ENCODE measurements around the gene CKS1B.
"Not testable (repeated sequence)": the region's sequence is repeated elsewhere in the genome, so short reads cannot be mapped to it uniquely, and the experiment has no call there.

CKS1B gene

DNA sequence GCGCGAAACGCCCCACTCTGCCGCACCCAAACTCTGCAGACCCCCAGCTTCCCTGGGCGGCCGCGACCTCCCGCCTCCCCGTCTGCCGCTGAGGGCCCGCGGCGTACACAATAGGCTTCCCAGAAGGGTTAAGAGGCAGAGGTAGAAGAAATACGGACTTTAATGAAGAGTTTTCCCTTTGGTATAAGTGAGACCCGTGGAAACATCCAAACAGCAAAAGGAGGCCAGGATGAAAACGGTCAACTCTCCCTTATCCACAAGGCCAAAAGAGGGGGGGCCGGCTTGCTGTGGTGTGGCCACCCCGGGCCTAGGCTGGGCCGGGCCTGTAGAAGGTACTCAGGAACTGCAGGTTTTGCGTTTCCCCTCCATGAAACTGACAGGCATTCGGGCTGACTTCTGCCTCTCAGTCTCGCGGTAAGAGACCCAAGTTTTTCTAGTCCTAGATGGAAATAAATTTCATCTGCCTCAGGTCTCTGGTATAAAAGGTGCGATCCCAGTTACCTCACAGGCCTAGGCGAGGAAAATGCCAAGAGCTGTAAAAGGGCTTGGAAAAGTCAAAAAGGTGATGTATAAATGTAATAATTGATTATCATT, 12.2 kb upstream of the CKS1B start:
- DNase-seq: peak in 2 of 10 donors; percentile 75 to 86
- intact Hi-C loops (cut with DNase I): loop anchor here (5.0 kb wide), 3 partner anchors 35 to 120 kb away; no protein-coding TSS in a partner anchor

DNA sequence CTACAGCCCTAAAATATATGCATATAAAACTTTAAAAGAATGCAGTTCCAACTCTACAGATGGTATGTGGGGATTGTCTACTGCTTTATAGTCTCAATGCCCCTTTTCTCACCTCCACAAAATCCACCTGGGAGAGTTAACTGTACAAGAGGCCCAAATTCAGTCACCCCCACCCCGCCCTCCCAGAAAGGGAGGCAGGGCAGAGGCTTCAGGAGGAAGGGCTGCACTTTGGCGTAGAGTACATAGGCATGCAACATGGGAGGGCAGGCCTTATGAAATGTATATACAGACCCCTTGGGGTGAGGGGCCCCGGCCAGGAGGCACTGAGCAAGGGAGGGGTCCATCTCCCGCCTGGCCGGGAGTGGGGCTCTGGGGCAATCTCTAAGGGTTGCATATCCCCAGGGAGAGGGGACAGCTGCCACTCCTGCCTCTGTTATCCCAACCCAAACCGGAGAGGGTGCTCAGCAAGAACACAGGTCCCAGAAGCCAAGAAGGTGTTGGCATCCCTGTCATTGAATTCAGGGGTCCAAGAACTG, 11.6 kb upstream of the CKS1B start:
- peak in 2 of 10 donors; percentile 2 to 37 for DNase-seq
- intact Hi-C loops (cut with DNase I): loop anchor here (5.0 kb wide), 3 partner anchors 34 to 119 kb away; no protein-coding TSS in a partner anchor

DNA sequence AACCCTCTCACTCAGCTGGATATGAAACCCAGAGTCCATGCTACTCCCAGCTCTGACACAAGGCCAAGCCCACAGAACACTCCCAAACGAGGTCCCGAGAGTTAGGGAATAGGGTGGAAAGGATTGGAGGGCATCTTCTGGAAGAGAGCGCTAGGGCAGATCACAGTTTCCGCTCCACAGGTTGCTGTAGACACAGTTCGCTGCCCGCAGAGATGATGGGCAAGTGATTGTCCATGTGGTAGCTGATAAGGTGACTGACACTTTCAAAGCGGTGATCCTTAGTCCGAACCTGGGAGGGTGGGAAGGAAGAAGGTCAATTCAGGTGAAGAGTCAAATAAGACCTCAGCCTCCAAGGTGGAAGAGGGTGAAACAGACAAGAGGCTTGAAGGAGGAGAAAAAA, 10.8 kb upstream of the CKS1B start:
- DNase-seq: peak in 2 of 10 donors; percentile 9 to 20
- intact Hi-C loops (cut with DNase I): loop anchor here (5.0 kb wide), 3 partner anchors 34 to 119 kb away; no protein-coding TSS in a partner anchor

DNA sequence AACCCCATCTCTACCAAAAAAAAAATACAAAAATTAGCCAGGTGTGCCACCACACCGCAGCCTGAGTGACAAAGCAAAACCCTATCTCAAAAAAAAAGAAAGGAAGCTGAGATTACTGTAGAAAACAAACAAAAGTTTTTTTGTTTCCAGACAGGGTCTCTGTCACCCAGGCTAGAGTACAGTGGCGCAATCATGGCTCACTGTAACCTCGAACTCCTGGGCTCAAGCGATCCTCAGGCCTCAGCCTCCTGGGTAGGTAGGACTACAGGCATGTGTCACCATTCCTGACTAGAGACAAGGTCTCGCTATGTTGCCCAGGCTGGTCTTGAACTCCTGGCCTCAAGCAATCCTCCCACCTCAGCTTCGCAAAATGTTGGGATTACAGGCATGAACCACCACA, 10.1 kb upstream of the CKS1B start:
- DNase-seq: peak in 2 of 10 donors; percentile 13 to 35
- intact Hi-C loops (cut with DNase I): loop anchor here (5.0 kb wide), 3 partner anchors 33 to 118 kb away; no protein-coding TSS in a partner anchor

DNA sequence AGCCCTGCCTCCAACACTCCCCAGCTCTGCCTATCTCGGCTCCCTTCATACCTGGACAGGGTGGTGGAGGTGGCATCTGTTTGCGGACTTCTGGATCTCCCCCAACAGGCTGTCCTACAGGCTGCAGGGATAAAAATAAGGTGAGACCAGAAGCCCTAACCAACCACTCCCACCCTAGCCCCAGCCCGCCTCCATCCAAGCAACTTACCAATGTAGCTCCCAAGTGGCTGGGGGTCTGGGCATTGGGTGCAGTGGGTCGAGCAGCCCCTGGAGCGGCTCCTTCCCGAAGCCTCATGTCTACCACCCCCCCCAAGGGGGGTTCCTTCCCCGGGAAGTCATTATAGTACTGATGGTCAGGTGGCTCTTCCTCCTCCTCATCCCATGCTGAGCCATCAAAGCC, 8.4 kb upstream of the CKS1B start:
- intact Hi-C loops (cut with DNase I): no loop called here
- DNase-seq: peak in 2 of 10 donors; percentile 36 to 53

DNA sequence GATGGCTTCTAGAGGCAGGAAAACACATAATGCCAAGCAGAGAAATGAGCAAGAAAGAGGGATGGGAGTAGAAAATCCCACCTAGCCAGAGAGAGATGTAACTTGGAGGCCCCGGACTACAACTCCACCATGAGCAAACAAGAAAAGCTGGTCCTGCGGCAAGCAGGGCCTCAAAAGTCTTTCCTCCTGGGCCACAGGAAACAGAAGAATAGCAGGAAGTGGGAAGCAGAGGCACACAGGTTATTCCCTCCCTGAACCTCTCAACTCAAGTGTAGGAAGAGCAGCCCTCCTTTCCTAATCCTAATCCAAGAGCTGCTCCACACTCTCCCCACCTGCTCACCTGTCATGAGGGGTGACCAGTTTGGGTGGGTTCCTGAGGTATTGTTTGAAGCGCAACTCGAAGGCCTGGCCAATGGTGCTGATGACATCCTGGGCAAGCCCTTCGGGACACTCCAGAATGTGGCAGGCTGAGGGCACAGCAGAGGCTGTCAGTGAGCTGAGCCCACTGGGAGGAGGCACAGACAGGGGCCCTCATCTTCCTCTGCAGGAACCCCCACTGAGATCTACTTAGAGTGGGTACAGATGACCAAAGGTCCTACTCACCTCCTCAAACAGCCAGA, 7.0 kb upstream of the CKS1B start:
- intact Hi-C loops (cut with DNase I): no loop called here
- DNase-seq: peak in 2 of 10 donors; percentile 20 to 57

DNA sequence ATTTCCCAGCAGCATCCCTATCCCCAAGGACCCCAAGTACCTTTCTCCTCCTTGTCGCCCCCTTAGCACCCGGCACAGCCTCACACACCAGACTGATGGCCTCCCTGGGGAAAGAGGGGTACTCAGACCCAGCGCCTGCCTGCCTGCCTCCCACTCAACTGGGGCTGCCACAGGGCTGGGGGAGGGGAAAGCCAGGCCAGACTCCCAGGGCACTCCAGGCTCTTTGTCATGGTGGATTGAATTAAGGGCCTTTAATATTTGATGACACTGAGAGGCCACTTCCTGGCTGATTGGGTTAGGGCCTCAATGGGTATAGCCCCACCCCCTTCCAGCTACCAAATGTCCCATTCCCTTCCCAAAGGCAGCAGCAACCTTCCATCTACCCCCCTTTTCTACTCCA, 5.8 kb upstream of the CKS1B start:
- peak in 3 of 10 donors; percentile 41 to 72 (median 48) for DNase-seq
- intact Hi-C loops (cut with DNase I): no loop called here

DNA sequence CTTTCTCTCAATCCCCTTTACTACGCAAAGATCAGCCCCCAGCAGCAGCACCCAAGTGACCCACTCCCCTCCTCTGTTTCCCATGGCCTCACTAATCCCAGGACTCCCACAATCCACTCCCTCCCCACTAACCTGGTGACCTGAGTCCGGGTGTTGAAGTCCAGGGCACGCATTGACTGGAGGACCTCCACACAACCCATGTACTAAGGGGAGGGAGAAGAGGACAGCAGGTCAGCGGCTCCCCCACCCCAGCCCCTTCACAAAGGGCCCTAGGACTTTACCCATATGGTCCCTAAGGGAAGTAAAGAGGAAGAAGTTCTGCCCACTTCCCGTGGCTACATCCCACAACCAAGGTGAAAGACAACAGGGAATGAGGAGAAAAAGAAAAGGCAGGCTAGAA, 5.2 kb upstream of the CKS1B start:
- intact Hi-C loops (cut with DNase I): no loop called here

DNA sequence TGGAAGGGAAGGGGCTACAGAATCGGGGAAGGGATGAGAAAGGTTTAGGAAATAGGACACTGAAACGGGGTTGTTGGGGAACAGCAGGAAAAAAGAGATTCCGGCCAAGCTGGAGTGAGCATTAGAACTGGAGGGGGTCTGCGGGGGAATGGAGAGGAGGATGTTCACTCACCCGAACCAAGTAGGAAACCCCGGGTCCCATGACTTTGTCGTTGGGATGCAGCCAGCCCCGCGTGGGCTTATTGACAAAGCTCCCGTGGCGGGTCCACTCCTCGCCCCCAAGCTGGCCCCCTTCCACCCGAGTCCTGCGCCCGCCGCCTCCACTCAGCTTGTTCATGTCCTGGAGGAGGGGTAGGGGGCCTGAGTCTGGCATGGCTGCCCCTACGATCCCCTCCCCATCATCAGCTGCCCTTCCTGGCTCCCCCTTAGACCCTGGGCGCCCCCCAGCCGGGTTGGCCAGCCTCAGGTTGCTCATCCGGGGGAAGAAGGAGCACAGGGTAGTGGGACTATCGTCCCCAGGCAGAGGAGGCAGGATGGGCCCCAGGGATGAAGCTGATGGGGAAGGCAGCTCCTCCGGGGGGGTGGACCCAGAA, 4.5 kb upstream of the CKS1B start:
- peak in 3 of 10 donors; percentile 77 to 84 (median 78) for DNase-seq
- intact Hi-C loops (cut with DNase I): loop anchor here (10.0 kb wide), 1 partner anchor 415 kb away; the partner anchor contains the start of gene UBE2Q1

More for the DNA sequence above, 5.2 kb upstream of the CKS1B start:
- DNase-seq: peak in 3 of 10 donors; percentile 17 to 28 (median 23)

DNA sequence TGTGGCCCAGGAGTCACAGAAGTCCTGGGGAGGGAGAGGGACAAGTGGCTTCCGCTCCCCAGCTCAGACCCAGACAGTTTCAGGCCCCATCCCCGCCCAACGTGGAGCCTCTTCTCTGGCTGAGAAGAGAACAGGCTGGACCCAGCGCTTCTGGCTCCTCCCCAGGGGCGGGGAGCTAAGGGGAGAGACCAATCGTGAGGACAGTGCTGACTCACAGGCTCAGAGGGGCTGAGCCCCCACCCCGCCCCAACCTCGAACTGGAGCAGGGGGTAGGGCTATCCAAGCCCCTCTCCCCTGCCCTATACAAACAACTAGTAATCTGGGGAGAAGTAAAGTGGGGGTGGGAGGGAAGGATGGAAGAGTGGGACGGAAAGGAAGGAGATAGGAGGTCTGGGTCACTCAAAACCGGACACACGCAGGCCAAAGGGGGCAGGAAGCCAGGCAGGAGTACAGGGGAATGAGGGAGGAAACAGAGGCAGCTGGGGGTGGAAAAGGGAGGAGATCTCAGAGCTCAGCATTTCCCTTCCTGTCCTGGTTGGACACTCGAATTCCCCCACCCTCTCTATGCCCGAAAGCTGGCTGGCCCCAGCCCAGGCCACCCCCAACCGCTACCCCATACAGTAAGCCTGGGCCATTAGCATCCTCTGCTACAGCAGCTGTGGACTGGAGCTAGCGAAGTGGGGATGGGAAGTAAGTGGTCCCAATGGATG, 3.7 kb upstream of the CKS1B start, which contains the start of gene SHC1:
Gene SHC1, minus strand, starts transcription at position 117 of the 710 bp plus-strand sequence. CDS start 221 bp downstream, outside the sequence.
- intact Hi-C loops (cut with DNase I): loop anchor here (10.0 kb wide), 1 partner anchor 416 kb away; the partner anchor contains the start of gene UBE2Q1
- peak; percentile 71 to 99 (median 94) for DNase-seq

DNA sequence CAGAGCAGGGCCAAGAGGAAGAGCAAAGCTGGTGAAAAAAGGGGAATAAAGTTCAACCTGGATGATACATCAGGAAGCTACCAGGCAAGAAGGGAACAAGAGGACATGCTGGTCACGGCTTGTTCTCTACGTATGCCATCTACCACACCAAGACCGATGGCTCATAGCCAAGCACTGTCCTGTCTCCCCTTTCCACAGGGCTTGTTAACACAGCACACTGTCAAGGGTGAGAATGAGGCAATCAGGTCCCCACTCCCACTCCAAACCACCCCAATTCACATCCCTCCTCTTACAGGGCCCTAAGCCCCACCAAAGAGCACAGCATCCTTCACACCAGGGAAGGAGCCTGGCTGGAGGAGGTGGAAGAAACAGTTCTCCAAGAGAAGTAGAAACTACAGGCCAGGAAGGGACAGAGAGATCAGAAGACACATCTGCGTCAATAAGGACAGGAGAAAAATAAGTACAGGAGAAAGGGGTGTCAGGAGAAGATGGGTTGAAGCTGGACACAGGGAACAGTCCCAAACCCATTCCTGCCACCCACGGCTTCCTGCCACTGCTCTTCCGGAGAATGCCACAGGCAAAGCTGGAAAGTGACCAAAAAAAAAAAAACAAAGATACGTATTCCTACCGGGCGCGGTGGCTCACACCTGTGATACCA, 3.0 kb upstream of the CKS1B start:
- intact Hi-C loops (cut with DNase I): loop anchor here (10.0 kb wide), 1 partner anchor 417 kb away; the partner anchor contains the start of gene UBE2Q1
- DNase-seq: peak in 2 of 10 donors; percentile 8 to 19

DNA sequence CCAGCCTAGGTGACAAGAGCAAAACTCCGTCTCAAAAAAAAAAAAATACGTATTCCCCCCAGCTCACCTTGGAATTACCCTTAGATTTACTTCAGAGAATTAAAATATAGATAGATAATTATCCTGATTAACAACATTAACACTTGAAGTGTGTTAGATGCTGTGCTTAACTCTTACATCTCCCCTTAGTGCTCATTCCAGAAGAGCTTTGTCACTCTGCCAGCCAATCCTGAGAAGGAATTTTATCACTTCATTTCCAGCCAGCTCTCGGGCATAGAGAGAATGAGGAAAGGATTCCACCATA, 2.3 kb upstream of the CKS1B start:
- no peak for DNase-seq
- intact Hi-C loops (cut with DNase I): loop anchor here (10.0 kb wide), 1 partner anchor 417 kb away; the partner anchor contains the start of gene UBE2Q1

DNA sequence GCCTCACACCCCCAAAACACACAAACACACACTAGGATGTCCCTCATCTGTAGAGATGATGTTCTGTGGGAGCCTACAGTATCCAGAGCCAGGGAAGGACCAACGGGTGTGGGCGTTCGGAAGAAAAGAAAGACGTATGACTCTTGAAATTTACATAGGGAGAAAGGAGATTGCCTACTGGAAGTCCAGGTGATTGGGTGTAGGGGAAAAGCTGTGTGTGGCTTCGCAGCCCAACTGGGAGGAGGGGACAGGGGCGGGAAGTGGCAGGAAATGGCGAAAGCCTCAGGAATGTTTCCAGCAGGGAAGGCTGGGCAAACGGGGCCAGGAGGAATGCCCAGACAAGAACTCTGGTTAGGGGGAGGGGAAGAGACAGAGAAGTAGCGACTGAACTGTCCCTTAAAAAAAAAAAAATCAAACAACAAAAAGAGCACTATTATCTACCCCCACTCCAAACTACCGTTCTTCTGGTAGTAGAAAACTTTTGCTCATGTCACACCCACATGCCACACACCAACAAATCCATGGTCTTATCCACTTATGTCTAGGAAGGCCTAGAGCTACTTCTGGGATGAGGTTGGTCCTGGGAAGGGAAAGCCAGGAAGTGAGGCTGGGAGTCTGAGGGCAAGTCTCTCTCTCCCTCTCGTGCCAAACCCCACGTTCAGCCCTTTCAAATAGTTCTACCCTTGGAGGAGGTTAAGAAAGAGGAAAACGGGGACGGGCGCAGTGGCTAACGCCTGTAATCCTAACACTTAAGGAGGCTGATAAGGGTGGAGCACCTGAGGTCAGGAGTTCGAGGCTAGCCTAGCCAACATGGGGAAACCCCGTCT, 1.8 kb upstream of the CKS1B start:
- intact Hi-C loops (cut with DNase I): loop anchor here (10.0 kb wide), 1 partner anchor 418 kb away; the partner anchor contains the start of gene UBE2Q1
- DNase-seq: peak in 4 of 10 donors; percentile 25 to 82 (median 54)

DNA sequence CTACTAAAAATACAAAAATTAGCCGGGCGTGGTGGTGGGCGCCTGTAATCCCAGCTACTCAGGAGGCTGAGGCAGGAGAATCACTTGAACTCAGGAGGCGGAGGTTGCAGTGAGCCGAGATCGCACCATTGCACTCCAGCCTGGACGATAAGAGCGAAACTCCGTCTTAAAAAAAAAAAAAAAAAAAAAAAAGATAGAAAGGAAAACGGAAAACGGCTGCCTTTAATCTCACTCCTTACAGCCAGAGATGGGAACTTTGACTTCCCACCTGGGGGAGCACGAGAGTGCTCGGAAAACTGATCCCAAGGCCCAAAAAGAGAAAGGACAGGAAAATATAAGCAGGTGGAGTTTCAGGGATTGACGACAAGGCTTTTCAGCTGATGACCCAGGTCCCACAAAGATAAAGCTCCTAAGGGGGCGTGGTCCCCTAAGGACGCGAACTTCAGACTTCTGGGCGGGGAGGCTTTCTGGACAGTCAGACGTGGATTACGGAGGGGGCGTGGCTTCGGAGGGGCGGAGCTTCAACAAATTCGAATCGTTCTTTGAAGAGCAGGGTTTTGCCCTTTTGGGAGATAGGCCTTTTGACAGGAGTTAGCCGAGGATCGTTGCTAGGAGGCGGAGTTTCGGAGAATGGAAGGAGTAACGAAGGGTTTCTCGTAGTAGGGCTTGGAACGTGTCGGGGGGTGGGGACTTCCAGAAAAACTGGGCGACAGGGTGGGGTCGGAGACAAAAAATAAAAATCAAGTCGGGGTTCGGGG, 958 bp upstream of the CKS1B start:
- intact Hi-C loops (cut with DNase I): loop anchor here (10.0 kb wide), 1 partner anchor 419 kb away; the partner anchor contains the start of gene UBE2Q1
- peak; percentile 62 to 97 (median 80) for DNase-seq

DNA sequence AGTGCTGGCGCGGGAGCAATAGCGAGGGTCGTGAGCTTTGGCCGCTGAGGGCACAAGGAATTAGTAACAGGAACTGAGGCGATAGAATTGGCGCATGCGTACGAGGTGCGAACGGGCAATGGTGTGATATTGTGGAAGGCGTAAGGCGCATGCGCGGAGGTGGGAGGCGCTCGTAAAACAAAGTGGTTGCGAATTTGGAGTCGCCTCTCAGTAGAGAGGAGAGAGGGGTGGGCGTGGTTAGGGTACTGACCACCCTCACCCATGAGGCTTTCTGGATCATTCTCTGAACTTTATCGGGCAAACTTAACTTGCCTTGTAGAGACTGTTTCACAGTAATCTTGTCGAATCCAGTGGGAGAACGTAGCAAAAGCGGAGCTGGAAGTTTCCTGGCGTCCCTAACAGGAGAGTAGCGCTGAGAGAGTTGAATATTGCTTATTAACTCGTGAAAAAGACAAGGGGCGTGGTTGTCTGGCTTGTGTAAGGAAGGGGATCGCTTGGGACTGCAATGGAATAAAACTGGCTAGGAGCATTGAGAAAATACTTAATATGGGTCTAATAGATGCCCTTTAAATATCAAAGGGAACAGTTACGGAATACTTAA, 427 bp downstream of the CKS1B start:
- peak; percentile 79 to 96 (median 86) for DNase-seq
- intact Hi-C loops (cut with DNase I): loop anchor here (10.0 kb wide), 1 partner anchor 420 kb away; the partner anchor contains the start of gene UBE2Q1

DNA sequence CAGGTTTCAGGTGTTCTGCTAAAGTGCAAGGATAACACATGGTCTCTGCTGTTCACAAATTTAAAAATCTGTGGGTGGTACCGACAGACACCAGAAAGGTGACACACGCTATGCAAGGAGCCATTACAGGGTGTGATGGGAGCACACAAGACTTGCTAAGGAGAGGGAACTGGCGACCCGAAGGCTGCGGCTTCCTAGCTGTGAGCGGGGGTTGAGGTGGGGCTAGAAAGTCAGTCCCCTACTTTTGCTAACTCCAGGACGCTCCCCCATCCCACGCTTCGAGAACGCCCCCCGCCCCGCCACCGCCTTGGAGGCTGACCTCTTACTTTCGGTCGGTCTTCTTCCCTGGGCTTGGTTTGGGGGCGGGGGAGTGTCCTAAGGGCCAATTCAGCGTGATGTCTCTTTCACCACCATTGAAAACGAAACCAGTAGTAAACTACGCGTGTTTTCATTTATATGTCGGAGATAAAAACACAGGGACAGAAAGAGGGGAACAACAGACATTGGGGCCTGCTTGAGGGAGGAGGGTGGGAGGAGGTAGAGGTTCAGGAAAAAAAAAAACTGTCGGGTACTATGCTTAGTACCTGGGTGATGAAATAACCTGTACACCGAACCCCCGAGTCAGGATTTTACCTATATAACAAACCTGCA, 1.1 kb downstream of the CKS1B start:
- intact Hi-C loops (cut with DNase I): loop anchor here (10.0 kb wide), 1 partner anchor 421 kb away; the partner anchor contains the start of gene UBE2Q1
- DNase-seq: peak in 2 of 10 donors; percentile 71 to 79

DNA sequence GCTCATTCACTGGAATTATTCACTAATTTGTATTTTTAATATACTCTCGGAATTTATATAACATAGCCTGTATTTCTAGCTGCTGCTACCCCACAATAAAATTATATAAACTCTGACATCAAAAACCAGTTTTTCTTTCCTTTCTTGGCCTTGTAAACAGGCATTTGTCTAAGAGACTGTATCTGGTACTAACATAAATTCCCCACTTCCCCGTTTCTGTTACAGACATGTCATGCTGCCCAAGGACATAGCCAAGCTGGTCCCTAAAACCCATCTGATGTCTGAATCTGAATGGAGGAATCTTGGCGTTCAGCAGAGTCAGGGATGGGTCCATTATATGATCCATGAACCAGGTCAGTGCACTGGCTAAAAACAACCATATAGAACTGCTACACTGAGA, 3.3 kb downstream of the CKS1B start:
- intact Hi-C loops (cut with DNase I): loop anchor here (10.0 kb wide), 1 partner anchor 423 kb away; the partner anchor contains the start of gene UBE2Q1
- DNase-seq: not testable (repeated sequence)

Data from posterior cingulate gyrus (tissue), 11 donors.